Measurements from ENCODE around the gene MED27. TPM values are rescaled to one million over a fixed set of nuclear protein-coding genes. Genes with fewer than 3 reads are reported as not detected.
"Not testable (repeated sequence)": the region's sequence is repeated elsewhere in the genome, so short reads cannot be mapped to it uniquely, and the experiment has no call there.

The MED27 gene
- total RNA-seq, 1 experiment from 2014 or later, result 40.3 TPM

- no peaks in the 10 kb centered on the region for H3K27me3 ChIP-seq (ENCODE audit: control insufficient read depth, insufficient read depth, low read length)
- no peak for DNase-seq
- no peak overlapping the region for H3K4me3 ChIP-seq (ENCODE audit: insufficient read depth, low read depth, low read length)
- no peaks in the 10 kb centered on the region for H3K36me3 ChIP-seq (replicated peaks; ENCODE audit: control insufficient read depth, insufficient read depth, low read length)
Measured at GRCh38 chr9:132024589-132024988, 55.1 kb downstream of the MED27 start.

GRCh38 chr9:132023419-132024180 lies 56.1 kb downstream of the MED27 start:
- DNase-seq, result no peak
- Histone ChIP-seq H3K36me3 (replicated peaks; ENCODE audit: control insufficient read depth, insufficient read depth, low read length) (no peaks in the 10 kb centered on the region), H3K4me3 (ENCODE audit: insufficient read depth, low read depth, low read length) (no peak overlapping the region), H3K27me3 (ENCODE audit: control insufficient read depth, insufficient read depth, low read length) (no peaks in the 10 kb centered on the region)

- Histone ChIP-seq H3K36me3 (replicated peaks; ENCODE audit: control insufficient read depth, insufficient read depth, low read length) (no peaks in the 10 kb centered on the region), H3K27me3 (ENCODE audit: control insufficient read depth, insufficient read depth, low read length) (no peaks in the 10 kb centered on the region), H3K4me3 (ENCODE audit: insufficient read depth, low read depth, low read length) (no peak overlapping the region)
- no peak for DNase-seq
Measured at GRCh38 chr9:132020820-132021510, 58.7 kb downstream of the MED27 start.

GRCh38 chr9:132020272-132020671 lies 59.4 kb downstream of the MED27 start:
- no peaks in the 10 kb centered on the region for H3K36me3 ChIP-seq (replicated peaks; ENCODE audit: control insufficient read depth, insufficient read depth, low read length)
- H3K27me3 ChIP-seq (ENCODE audit: control insufficient read depth, insufficient read depth, low read length), result no peaks in the 10 kb centered on the region
- DNase-seq, result no peak
- H3K4me3 ChIP-seq (ENCODE audit: insufficient read depth, low read depth, low read length), result no peak overlapping the region

- no peak for DNase-seq
- Histone ChIP-seq H3K4me3 (ENCODE audit: insufficient read depth, low read depth, low read length) (no peak overlapping the region), H3K36me3 (replicated peaks; ENCODE audit: control insufficient read depth, insufficient read depth, low read length) (no peaks in the 10 kb centered on the region), H3K27me3 (ENCODE audit: control insufficient read depth, insufficient read depth, low read length) (no peaks in the 10 kb centered on the region)
Measured at GRCh38 chr9:132019702-132020101, 60.0 kb downstream of the MED27 start.

GRCh38 chr9:132018957-132019405 lies 60.7 kb downstream of the MED27 start:
- no peak overlapping the region for H3K4me3 ChIP-seq (ENCODE audit: insufficient read depth, low read depth, low read length)
- no peaks in the 10 kb centered on the region for H3K36me3 ChIP-seq (replicated peaks; ENCODE audit: control insufficient read depth, insufficient read depth, low read length)
- no peak for DNase-seq
- no peaks in the 10 kb centered on the region for H3K27me3 ChIP-seq (ENCODE audit: control insufficient read depth, insufficient read depth, low read length)

- DNase-seq, result no peak
- Histone ChIP-seq H3K36me3 (replicated peaks; ENCODE audit: control insufficient read depth, insufficient read depth, low read length) (peaks cover 1% of the 10 kb centered on the region), H3K27me3 (ENCODE audit: control insufficient read depth, insufficient read depth, low read length) (no peaks in the 10 kb centered on the region), H3K4me3 (ENCODE audit: insufficient read depth, low read depth, low read length) (no peak overlapping the region)
Measured at GRCh38 chr9:132016456-132016855, 63.2 kb downstream of the MED27 start.

- Histone ChIP-seq H3K27me3 (ENCODE audit: control insufficient read depth, insufficient read depth, low read length) (no peaks in the 10 kb centered on the region), H3K36me3 (replicated peaks; ENCODE audit: control insufficient read depth, insufficient read depth, low read length) (peaks cover 1% of the 10 kb centered on the region), H3K4me3 (ENCODE audit: insufficient read depth, low read depth, low read length) (no peak overlapping the region)
- no peak for DNase-seq
Measured at GRCh38 chr9:132015866-132016265, 63.8 kb downstream of the MED27 start.

GRCh38 chr9:132014218-132014805 lies 65.4 kb downstream of the MED27 start:
- Histone ChIP-seq H3K27me3 (ENCODE audit: control insufficient read depth, insufficient read depth, low read length) (no peaks in the 10 kb centered on the region), H3K4me3 (ENCODE audit: insufficient read depth, low read depth, low read length) (no peak overlapping the region), H3K36me3 (replicated peaks; ENCODE audit: control insufficient read depth, insufficient read depth, low read length) (peaks cover 1% of the 10 kb centered on the region)
- no peak for DNase-seq

GRCh38 chr9:132012704-132013357 lies 66.8 kb downstream of the MED27 start:
- Histone ChIP-seq H3K4me3 (ENCODE audit: insufficient read depth, low read depth, low read length) (no peak overlapping the region), H3K36me3 (replicated peaks; ENCODE audit: control insufficient read depth, insufficient read depth, low read length) (peaks cover 1% of the 10 kb centered on the region), H3K27me3 (ENCODE audit: control insufficient read depth, insufficient read depth, low read length) (no peaks in the 10 kb centered on the region)
- DNase-seq, result no peak

GRCh38 chr9:132011896-132012295 lies 67.8 kb downstream of the MED27 start:
- DNase-seq, result no peak

GRCh38 chr9:132011309-132011708 lies 68.4 kb downstream of the MED27 start:
- peaks cover 1% of the 10 kb centered on the region for H3K36me3 ChIP-seq (replicated peaks; ENCODE audit: control insufficient read depth, insufficient read depth, low read length)
- H3K4me3 ChIP-seq (ENCODE audit: insufficient read depth, low read depth, low read length), result no peak overlapping the region
- no peaks in the 10 kb centered on the region for H3K27me3 ChIP-seq (ENCODE audit: control insufficient read depth, insufficient read depth, low read length)
- no peak for DNase-seq

More at GRCh38 chr9:132011896-132012295, 67.8 kb downstream of the MED27 start:
- H3K27me3 ChIP-seq (ENCODE audit: control insufficient read depth, insufficient read depth, low read length), result no peaks in the 10 kb centered on the region
- H3K4me3 ChIP-seq (ENCODE audit: insufficient read depth, low read depth, low read length), result no peak overlapping the region
- H3K36me3 ChIP-seq (replicated peaks; ENCODE audit: control insufficient read depth, insufficient read depth, low read length), result peaks cover 1% of the 10 kb centered on the region

- not testable (repeated sequence) for DNase-seq; H3K4me3 ChIP-seq (ENCODE audit: insufficient read depth, low read depth, low read length); H3K36me3 ChIP-seq (replicated peaks; ENCODE audit: control insufficient read depth, insufficient read depth, low read length); H3K27me3 ChIP-seq (ENCODE audit: control insufficient read depth, insufficient read depth, low read length)
Measured at GRCh38 chr9:132010201-132010600, 69.5 kb downstream of the MED27 start.

GRCh38 chr9:132008855-132009812 lies 70.5 kb downstream of the MED27 start:
- H3K27me3 ChIP-seq (ENCODE audit: control insufficient read depth, insufficient read depth, low read length), result no peaks in the 10 kb centered on the region

More at GRCh38 chr9:132008855-132009812, 70.5 kb downstream of the MED27 start:
- H3K4me3 ChIP-seq (ENCODE audit: insufficient read depth, low read depth, low read length), result no peak overlapping the region
- no peak for DNase-seq
- peaks cover 1% of the 10 kb centered on the region for H3K36me3 ChIP-seq (replicated peaks; ENCODE audit: control insufficient read depth, insufficient read depth, low read length)
